ENCODE data around the gene CEP55. TPM values are rescaled to one million over a fixed set of nuclear protein-coding genes. Genes with fewer than 3 reads are reported as not detected.
A peak's percentile ranks its signal among the peaks of the same experiment; 100 is the strongest.

Gene CEP55
- total RNA-seq, 2 donors from 2014 or later: 0.24 to 1.8 TPM

DNA sequence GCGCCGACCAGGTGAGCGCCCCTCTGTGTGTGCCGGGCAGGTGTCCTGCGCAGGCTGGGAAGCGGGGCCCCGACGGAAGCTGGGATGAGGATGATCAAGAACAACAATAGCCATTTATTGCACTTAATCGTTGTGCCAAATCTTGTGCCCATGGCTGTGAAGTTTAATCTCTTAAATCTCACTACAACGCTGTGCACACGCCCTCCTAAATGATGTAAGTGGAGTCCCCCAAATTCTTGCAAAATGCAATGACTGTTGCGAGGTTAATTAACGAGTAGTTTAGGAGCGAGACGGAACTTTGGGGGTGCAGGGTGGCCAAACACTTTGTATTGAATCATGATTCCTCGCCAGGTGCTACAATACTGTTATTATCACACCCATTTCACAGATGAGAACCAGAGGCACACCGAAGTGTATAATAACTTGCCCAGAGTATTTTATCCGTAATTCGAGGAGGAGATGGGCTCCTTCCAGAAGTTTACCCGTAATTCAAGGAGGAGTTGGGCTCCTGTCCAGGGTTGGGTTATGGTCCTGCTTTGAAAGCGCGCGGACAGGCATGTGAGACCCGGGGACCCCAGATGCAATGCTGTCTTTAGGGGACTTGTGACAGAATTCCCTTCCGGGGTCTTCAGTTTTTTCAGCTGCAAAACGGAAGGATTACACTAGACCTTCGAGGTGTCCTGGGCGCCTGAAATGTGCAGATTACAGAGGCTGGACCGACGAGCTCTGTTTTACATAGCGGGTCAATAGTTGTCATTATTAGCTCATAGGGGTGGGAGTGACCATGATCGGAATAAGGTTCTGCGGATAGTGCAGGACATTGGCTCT lies 71.1 kb downstream of the CEP55 start:
- peaks cover 0 to 12% of the 10 kb centered on the region in 2 donors for H3K4me1 ChIP-seq
- peak overlapping the region in 1 of 2 donors; percentile 42 for H3K4me3 ChIP-seq
- H3K36me3 ChIP-seq: no peaks in the 10 kb centered on the region
- H3K9me3 ChIP-seq: no peaks in the 10 kb centered on the region
- H3K27ac ChIP-seq: no peak overlapping the region
- peaks cover 3 to 14% of the 10 kb centered on the region in 2 donors for H3K27me3 ChIP-seq
- no peak for DNase-seq (ENCODE audit: low spot score)
- no peak for TF ChIP-seq CTCF (IDR thresholded peaks at IDR 0.05)

GRCh38 chr10:93568105-93568390 lies 71.6 kb downstream of the CEP55 start:
- Histone ChIP-seq H3K4me3 (no peak overlapping the region), H3K36me3 (no peaks in the 10 kb centered on the region), H3K27ac (no peak overlapping the region), H3K27me3 (peaks cover 3 to 14% of the 10 kb centered on the region in 2 donors), H3K9me3 (no peaks in the 10 kb centered on the region), H3K4me1 (peaks cover 0 to 12% of the 10 kb centered on the region in 2 donors)
- TF ChIP-seq CTCF (IDR thresholded peaks at IDR 0.05): no peak
- no peak for DNase-seq (ENCODE audit: low spot score)

GRCh38 chr10:93570383-93570782 lies 74.0 kb downstream of the CEP55 start:
- peaks cover 3 to 14% of the 10 kb centered on the region in 2 donors for H3K27me3 ChIP-seq
- H3K4me3 ChIP-seq: no peak overlapping the region
- TF ChIP-seq CTCF (IDR thresholded peaks at IDR 0.05): no peak
- no peaks in the 10 kb centered on the region for H3K36me3 ChIP-seq
- H3K4me1 ChIP-seq: peaks cover 0 to 12% of the 10 kb centered on the region in 2 donors
- H3K9me3 ChIP-seq: no peaks in the 10 kb centered on the region
- no peak overlapping the region for H3K27ac ChIP-seq
- no peak for DNase-seq (ENCODE audit: low spot score)

GRCh38 chr10:93572606-93573005 lies 76.2 kb downstream of the CEP55 start:
- Histone ChIP-seq H3K4me3 (no peak overlapping the region), H3K36me3 (no peaks in the 10 kb centered on the region), H3K27me3 (peaks cover 3 to 4% of the 10 kb centered on the region in 2 donors), H3K9me3 (no peaks in the 10 kb centered on the region), H3K4me1 (no peaks in the 10 kb centered on the region), H3K27ac (no peak overlapping the region)
- no peak for TF ChIP-seq CTCF (IDR thresholded peaks at IDR 0.05)
- no peak for DNase-seq (ENCODE audit: low spot score)

GRCh38 chr10:93573051-93573909 lies 76.9 kb downstream of the CEP55 start:
- Histone ChIP-seq H3K27ac (no peak overlapping the region), H3K36me3 (no peaks in the 10 kb centered on the region), H3K4me1 (no peaks in the 10 kb centered on the region), H3K4me3 (no peak overlapping the region), H3K9me3 (no peaks in the 10 kb centered on the region), H3K27me3 (no peaks in the 10 kb centered on the region)
- TF ChIP-seq CTCF (IDR thresholded peaks at IDR 0.05): no peak
- no peak for DNase-seq (ENCODE audit: low spot score)
